Measurements from ENCODE around the gene SPAG16. TPM values are rescaled to one million over a fixed set of nuclear protein-coding genes. Genes with fewer than 3 reads are reported as not detected.

Gene SPAG16
- total and polyA plus RNA-seq, 4 donors = 8.7 to 90.6 (median 21.6) TPM

- peak; percentile 21 for TF ChIP-seq CTCF (IDR thresholded peaks at IDR 0.05; ENCODE audit: control extremely low read depth, extremely low read depth)
- H3K9ac ChIP-seq (ENCODE audit: insufficient read depth in 1 of 2, low read length in 2 of 2) = no peak overlapping the region
- no peaks in the 10 kb centered on the region for H3K4me1 ChIP-seq (ENCODE audit: control insufficient read depth in 5 of 5, insufficient read depth in 5 of 5, low read length in 5 of 5)
- H3K36me3 ChIP-seq (ENCODE audit: control insufficient read depth in 4 of 4, insufficient read depth in 4 of 4, low read length in 4 of 4) = no peaks in the 10 kb centered on the region
- no peak overlapping the region for H3K27ac ChIP-seq (ENCODE audit: low read depth in 1 of 2, low read length in 1 of 2)
- peak in 2 of 3 donors; percentile 80 to 87 for DNase-seq
- H3K27me3 ChIP-seq (ENCODE audit: control insufficient read depth in 3 of 3, insufficient read depth in 3 of 3, low read length in 2 of 3) = no peaks in the 10 kb centered on the region
- H3K4me3 ChIP-seq = no peak overlapping the region
- WGBS, 2 donors = 29 to 35% methylated on average over 3 of the region's 3 CpGs
- H3K9me3 ChIP-seq (ENCODE audit: control insufficient read depth in 4 of 4, insufficient read depth in 3 of 4, low read length in 3 of 4) = no peaks in the 10 kb centered on the region
- ATAC-seq (ENCODE audit: insufficient read depth, low FRiP score) = peak; percentile 61
Measured at GRCh38 chr2:213251618-213252017, 32.6 kb upstream of the SPAG16 start.

GRCh38 chr2:213252206-213252605 is 32.1 kb upstream of the SPAG16 start:
- WGBS, 2 donors = 63 to 77% methylated on average over 1 of the region's 1 CpG
- Histone ChIP-seq H3K9ac (ENCODE audit: insufficient read depth in 1 of 2, low read length in 2 of 2) (no peak overlapping the region), H3K27me3 (ENCODE audit: control insufficient read depth in 3 of 3, insufficient read depth in 3 of 3, low read length in 2 of 3) (no peaks in the 10 kb centered on the region), H3K4me3 (no peak overlapping the region), H3K36me3 (ENCODE audit: control insufficient read depth in 4 of 4, insufficient read depth in 4 of 4, low read length in 4 of 4) (no peaks in the 10 kb centered on the region), H3K9me3 (ENCODE audit: control insufficient read depth in 4 of 4, insufficient read depth in 3 of 4, low read length in 3 of 4) (no peaks in the 10 kb centered on the region), H3K4me1 (ENCODE audit: control insufficient read depth in 5 of 5, insufficient read depth in 5 of 5, low read length in 5 of 5) (no peaks in the 10 kb centered on the region), H3K27ac (ENCODE audit: low read depth in 1 of 2, low read length in 1 of 2) (no peak overlapping the region)
- ATAC-seq (ENCODE audit: insufficient read depth, low FRiP score) = no peak
- no peak for TF ChIP-seq CTCF (IDR thresholded peaks at IDR 0.05; ENCODE audit: control extremely low read depth, extremely low read depth)
- DNase-seq = no peak

DNA sequence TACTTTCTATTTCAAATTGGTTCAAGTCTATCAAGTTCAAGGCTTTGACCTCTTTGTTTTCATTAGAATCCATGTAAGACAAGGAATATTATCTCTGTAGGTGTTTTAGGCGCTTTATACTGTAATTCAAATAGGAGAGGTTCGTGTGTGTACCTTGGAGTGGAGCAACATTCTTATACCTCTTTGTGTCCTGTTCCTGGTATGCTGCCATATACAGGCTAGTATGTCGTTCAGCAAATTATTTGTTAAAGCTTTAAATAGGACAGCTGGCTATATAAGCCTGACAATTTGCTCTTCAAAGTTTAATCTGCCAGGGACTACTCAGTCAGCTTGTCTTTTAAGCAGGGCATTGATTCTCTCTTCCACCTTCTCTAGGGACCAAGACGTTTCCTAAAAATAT is 31.1 kb upstream of the SPAG16 start:
- DNase-seq = peak in 1 of 3 donors; percentile 24
- no peak overlapping the region for H3K27ac ChIP-seq (ENCODE audit: low read depth in 1 of 2, low read length in 1 of 2)
- ATAC-seq (ENCODE audit: insufficient read depth, low FRiP score) = no peak

More for the DNA sequence above, 31.1 kb upstream of the SPAG16 start:
- Histone ChIP-seq H3K27me3 (ENCODE audit: control insufficient read depth in 3 of 3, insufficient read depth in 3 of 3, low read length in 2 of 3) (no peaks in the 10 kb centered on the region), H3K9me3 (ENCODE audit: control insufficient read depth in 4 of 4, insufficient read depth in 3 of 4, low read length in 3 of 4) (no peaks in the 10 kb centered on the region), H3K9ac (ENCODE audit: insufficient read depth in 1 of 2, low read length in 2 of 2) (no peak overlapping the region), H3K4me1 (ENCODE audit: control insufficient read depth in 5 of 5, insufficient read depth in 5 of 5, low read length in 5 of 5) (no peaks in the 10 kb centered on the region), H3K4me3 (no peak overlapping the region), H3K36me3 (ENCODE audit: control insufficient read depth in 4 of 4, insufficient read depth in 4 of 4, low read length in 4 of 4) (no peaks in the 10 kb centered on the region)
- TF ChIP-seq CTCF (IDR thresholded peaks at IDR 0.05; ENCODE audit: control extremely low read depth, extremely low read depth) = no peak
- 51 to 74% methylated on average over 4 of the region's 4 CpGs for WGBS, 2 donors

All from lung (tissue), 12 donors.